ENCODE results near the gene WNT6. TPM values are rescaled to one million over a fixed set of nuclear protein-coding genes. Genes with fewer than 3 reads are reported as not detected.

The WNT6 gene
- total and polyA plus RNA-seq, 12 donors, result 0.15 to 3.0 (median 0.75) TPM

DNA sequence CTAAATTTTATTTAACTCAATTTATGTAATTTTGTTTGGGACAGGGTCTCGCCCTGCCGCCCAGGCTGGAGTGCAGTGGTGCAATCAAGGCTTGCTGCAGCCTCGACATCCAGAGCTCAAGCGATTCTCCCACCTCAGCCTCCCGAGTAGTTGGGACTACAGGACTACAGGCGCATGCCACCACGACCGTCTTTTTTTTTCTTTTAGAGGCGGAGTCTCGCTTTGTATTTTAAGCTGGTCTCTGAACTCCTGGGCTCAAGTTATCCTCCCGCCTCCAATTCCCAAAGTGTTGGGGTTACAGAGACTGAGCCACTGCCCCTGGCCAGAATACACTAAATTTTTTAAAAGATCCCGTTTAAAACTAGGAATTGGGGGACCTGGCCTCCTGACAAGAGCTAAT is 39.5 kb downstream of the WNT6 start:
- intact Hi-C loops (cut with DNase I), result loop anchor here in 5 of 10 donors (2.0 kb wide), 3 partner anchors 22 to 46 kb away; no protein-coding TSS in a partner anchor
- H3K27me3 ChIP-seq, result peaks cover 27 to 99% (median 95%) of the 10 kb centered on the region in 7 donors

DNA sequence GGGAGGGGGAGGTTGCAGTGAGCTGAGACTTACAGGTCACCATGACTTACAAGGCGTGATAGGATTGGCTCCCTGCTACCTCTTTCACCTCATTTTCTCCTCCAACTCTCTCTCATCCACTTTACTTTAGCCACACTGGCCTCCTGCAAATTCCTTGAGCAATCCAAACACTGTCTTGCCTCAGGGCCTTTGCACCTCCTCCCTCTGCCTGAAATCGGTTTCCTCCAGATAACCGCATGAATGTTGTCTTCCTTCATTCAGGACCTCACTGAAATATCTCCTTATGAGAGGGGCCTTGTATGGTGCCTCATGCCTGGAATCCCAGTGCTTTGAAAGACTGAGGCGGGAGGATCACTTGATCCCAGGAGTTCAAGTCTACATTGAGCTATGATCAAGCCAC is 42.8 kb downstream of the WNT6 start:
- DNase-seq (no peak), ATAC-seq (no peak)
- Histone ChIP-seq H3K9me3 (no peaks in the 10 kb centered on the region), H3K27me3 (peaks cover 15 to 87% (median 75%) of the 10 kb centered on the region in 7 donors), H3K4me1 (peaks cover 2 to 16% (median 12%) of the 10 kb centered on the region in 9 donors), H3K4me3 (no peak overlapping the region), H3K36me3 (no peaks in the 10 kb centered on the region), H3K27ac (no peak overlapping the region)
- TF ChIP-seq, protein P1, sequence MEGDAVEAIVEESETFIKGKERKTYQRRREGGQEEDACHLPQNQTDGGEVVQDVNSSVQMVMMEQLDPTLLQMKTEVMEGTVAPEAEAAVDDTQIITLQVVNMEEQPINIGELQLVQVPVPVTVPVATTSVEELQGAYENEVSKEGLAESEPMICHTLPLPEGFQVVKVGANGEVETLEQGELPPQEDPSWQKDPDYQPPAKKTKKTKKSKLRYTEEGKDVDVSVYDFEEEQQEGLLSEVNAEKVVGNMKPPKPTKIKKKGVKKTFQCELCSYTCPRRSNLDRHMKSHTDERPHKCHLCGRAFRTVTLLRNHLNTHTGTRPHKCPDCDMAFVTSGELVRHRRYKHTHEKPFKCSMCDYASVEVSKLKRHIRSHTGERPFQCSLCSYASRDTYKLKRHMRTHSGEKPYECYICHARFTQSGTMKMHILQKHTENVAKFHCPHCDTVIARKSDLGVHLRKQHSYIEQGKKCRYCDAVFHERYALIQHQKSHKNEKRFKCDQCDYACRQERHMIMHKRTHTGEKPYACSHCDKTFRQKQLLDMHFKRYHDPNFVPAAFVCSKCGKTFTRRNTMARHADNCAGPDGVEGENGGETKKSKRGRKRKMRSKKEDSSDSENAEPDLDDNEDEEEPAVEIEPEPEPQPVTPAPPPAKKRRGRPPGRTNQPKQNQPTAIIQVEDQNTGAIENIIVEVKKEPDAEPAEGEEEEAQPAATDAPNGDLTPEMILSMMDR (IDR thresholded peaks at IDR 0.05), result no peak
- intact Hi-C loops (cut with DNase I), result no loop called here
- WGBS, 2 donors, result 84 to 85% methylated on average over 4 of the region's 4 CpGs

More for the DNA sequence above, 39.5 kb downstream of the WNT6 start:
- peaks cover 4 to 33% (median 21%) of the 10 kb centered on the region in 9 donors for H3K4me1 ChIP-seq
- no peak overlapping the region for H3K4me3 ChIP-seq
- 30 to 31% methylated on average over 12 of the region's 12 CpGs for WGBS, 2 donors
- ATAC-seq (no peak), DNase-seq (no peak)
- H3K27ac ChIP-seq, result no peak overlapping the region
- no peaks in the 10 kb centered on the region for H3K36me3 ChIP-seq
- H3K9me3 ChIP-seq, result no peaks in the 10 kb centered on the region
- TF ChIP-seq, protein P1 (IDR thresholded peaks at IDR 0.05), result no peak

DNA sequence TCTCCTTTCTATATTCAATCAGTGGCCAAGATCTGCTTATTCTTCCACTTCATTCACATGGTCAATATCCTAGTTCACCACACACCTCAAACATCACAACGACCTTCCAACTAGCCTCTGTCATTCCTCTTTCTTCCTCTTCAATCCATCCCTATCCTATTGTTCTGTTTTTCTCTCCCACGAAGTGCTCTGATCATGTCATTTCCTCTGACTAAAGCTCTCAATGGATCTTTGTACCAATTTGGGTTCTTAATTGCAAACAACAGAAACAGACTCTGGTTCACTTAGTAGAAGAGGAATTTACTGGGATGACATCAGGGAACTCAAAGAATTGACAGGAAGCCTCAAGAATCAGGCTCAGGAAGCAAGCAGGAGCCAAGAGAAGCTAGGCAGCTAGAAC is 44.6 kb downstream of the WNT6 start:
- 31 to 35% methylated on average over 2 of the region's 2 CpGs for WGBS, 2 donors
- Histone ChIP-seq H3K4me1 (peaks cover 0 to 9% (median 8%) of the 10 kb centered on the region in 9 donors), H3K9me3 (no peaks in the 10 kb centered on the region), H3K4me3 (no peak overlapping the region), H3K27me3 (peaks cover 0 to 84% (median 58%) of the 10 kb centered on the region in 7 donors), H3K27ac (no peak overlapping the region), H3K36me3 (no peaks in the 10 kb centered on the region)
- TF ChIP-seq, protein P1 (IDR thresholded peaks at IDR 0.05), result no peak
- no peak for DNase-seq
- ATAC-seq, result no peak
- intact Hi-C loops (cut with DNase I), result no loop called here

DNA sequence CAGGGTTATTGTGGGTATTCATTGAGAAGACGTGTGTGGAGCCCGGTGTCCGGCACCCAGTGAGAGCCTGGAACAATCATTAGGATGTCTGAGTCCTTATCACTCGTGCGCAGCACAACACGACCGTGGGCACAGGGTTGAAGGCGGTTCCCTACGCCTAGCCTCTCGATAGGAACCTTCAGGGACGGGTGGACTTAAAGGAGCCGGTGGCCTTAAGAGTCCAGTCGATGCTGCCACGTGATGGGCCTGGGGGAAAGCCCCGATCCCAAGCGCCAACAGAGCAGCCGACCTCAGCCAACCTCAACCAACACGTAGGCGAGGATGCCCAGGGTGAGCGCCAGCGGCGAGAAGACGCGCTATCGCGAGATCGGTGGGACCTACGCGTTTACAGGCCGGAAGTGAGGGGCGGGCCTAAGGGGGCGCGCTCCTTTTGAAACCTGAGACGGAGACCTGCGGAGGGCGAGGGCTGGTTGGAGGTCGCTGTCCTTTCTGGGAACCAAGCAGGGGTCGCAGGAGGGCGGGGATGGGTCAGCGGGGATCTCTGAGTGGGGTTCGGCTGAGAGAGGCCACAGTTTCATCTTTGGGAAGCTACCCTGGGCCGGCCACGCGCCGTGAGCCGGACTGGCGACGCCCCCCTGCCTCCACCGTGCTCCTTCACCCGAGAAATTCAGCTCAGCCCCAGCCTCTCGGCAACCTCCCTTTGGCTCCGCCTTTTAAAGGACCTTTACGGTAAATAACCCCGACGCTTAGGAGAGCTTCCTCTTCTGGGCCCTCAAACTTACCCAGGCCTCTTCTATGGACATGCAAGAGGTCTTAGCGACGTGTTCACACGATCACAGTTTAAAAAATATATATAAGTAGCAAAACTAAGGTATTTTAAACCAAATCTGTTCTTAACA is 49.4 kb downstream of the WNT6 start:
- Histone ChIP-seq H3K4me3 (peak overlapping the region; percentile 25 to 75 (median 58)), H3K36me3 (no peaks in the 10 kb centered on the region), H3K27me3 (peaks cover 0 to 40% (median 10%) of the 10 kb centered on the region in 7 donors), H3K4me1 (peaks cover 0 to 15% (median 13%) of the 10 kb centered on the region in 9 donors), H3K9me3 (no peaks in the 10 kb centered on the region), H3K27ac (peak overlapping the region in 2 of 10 donors; percentile 29 to 56)
- 3% methylated on average over 55 to 58 of the region's 58 CpGs for WGBS, 2 donors
- intact Hi-C loops (cut with DNase I), result no loop called here
- ATAC-seq, result peak; percentile 95 to 98 (median 96)
- DNase-seq, result peak; percentile 82 to 88
- TF ChIP-seq, protein P1 (IDR thresholded peaks at IDR 0.05), result no peak

All from heart right ventricle (tissue), 16 donors.